ENCODE data around the gene DLK2.
"Not testable (repeated sequence)": the region's sequence is repeated elsewhere in the genome, so short reads cannot be mapped to it uniquely, and the experiment has no call there.

The DLK2 gene

GRCh38 chr6:43481075-43481474, 25.7 kb upstream of the DLK2 start:
- no peak for DNase-seq

- DNase-seq = no peak
These were observed 22.6 kb upstream of the DLK2 start for GRCh38 chr6:43478008-43478372.

- DNase-seq = peak; percentile 91
These were observed 22.1 kb upstream of the DLK2 start, which contains the start of gene TJAP1 for GRCh38 chr6:43477235-43478007. TSS of gene TJAP1 (plus strand) at chr6:43477570. CDS start at chr6:43499002, 21,432 bp downstream.

- no peak for DNase-seq
These were observed 21.4 kb upstream of the DLK2 start for GRCh38 chr6:43476746-43477145.

- DNase-seq = no peak
These were observed 20.2 kb upstream of the DLK2 start for GRCh38 chr6:43475516-43475915.

- no peak for DNase-seq
These were observed 17.2 kb upstream of the DLK2 start for GRCh38 chr6:43472515-43472914.

GRCh38 chr6:43471399-43471798, 16.1 kb upstream of the DLK2 start:
- DNase-seq = no peak

- no peak for DNase-seq
These were observed 14.6 kb upstream of the DLK2 start for GRCh38 chr6:43469947-43470346.

- no peak for DNase-seq
These were observed 13.7 kb upstream of the DLK2 start for GRCh38 chr6:43468748-43469681.

GRCh38 chr6:43468240-43468639, 12.9 kb upstream of the DLK2 start:
- DNase-seq = no peak

GRCh38 chr6:43467752-43468151, 12.4 kb upstream of the DLK2 start:
- DNase-seq = no peak

GRCh38 chr6:43467265-43467664, 11.9 kb upstream of the DLK2 start:
- not testable (repeated sequence) for DNase-seq

- DNase-seq = no peak
These were observed 10.6 kb upstream of the DLK2 start for GRCh38 chr6:43465948-43466347.

- DNase-seq = no peak
These were observed 9.0 kb upstream of the DLK2 start for GRCh38 chr6:43464337-43464736.

GRCh38 chr6:43461936-43462335, 6.6 kb upstream of the DLK2 start:
- DNase-seq = no peak

- no peak for DNase-seq
These were observed 4.7 kb upstream of the DLK2 start for GRCh38 chr6:43460032-43460431.

GRCh38 chr6:43459535-43459934, 4.2 kb upstream of the DLK2 start:
- no peak for DNase-seq

- not testable (repeated sequence) for DNase-seq
These were observed 2.8 kb upstream of the DLK2 start for GRCh38 chr6:43458154-43458553.

- no peak for DNase-seq
These were observed 2.3 kb upstream of the DLK2 start for GRCh38 chr6:43457643-43458042.

- peak; percentile 44 for DNase-seq
These were observed 435 bp downstream of the DLK2 start for GRCh38 chr6:43454696-43455530.

GRCh38 chr6:43454290-43454695, 1.1 kb downstream of the DLK2 start:
- DNase-seq = no peak

GRCh38 chr6:43453831-43454230, 1.5 kb downstream of the DLK2 start:
- DNase-seq = no peak

GRCh38 chr6:43452896-43453295, 2.5 kb downstream of the DLK2 start:
- no peak for DNase-seq
